KMS-11 (cell line): ENCODE data around the gene NUDT21.

Experiments
- H2AFZ ChIP-seq: fragments of 200-600 bp; sonication (generic); 2 replicates; pipeline ENCODE4 v1.6.1; 2016; ENCODE audit warnings: antibody characterized with exemption, mixed run types, low read depth
- H3K27ac ChIP-seq: fragments of 200-600 bp; sonication (generic); 2 replicates; pipeline ENCODE4 v1.6.1; 2016; ENCODE audit warnings: mild to moderate bottlenecking, mixed run types
- H3K27me3 ChIP-seq: fragments of 200-600 bp; sonication (generic); 2 replicates; pipeline ENCODE4 v1.6.1; 2017; ENCODE audit warnings: mild to moderate bottlenecking, low read depth, mixed run types, moderate library complexity; ENCODE audit not compliant: insufficient read depth
- H3K36me3 ChIP-seq: fragments of 200-600 bp; sonication (generic); 2 replicates; pipeline ENCODE4 v1.6.1; 2017; ENCODE audit warnings: mild to moderate bottlenecking, mixed run types; ENCODE audit not compliant: insufficient read depth
- H3K4me1 ChIP-seq: fragments of 200-600 bp; sonication (generic); 2 replicates; pipeline ENCODE4 v1.6.1; 2016; ENCODE audit warnings: mild to moderate bottlenecking, low read depth, mixed run types; ENCODE audit not compliant: poor library complexity, severe bottlenecking
- H3K4me2 ChIP-seq: fragments of 200-600 bp; sonication (generic); 2 replicates; pipeline ENCODE4 v1.7.0; 2016; ENCODE audit warnings: mild to moderate bottlenecking, mixed run types
- H3K4me3 ChIP-seq: fragments of 200-600 bp; sonication (generic); IDR thresholded peaks from 2 replicates; pipeline ENCODE4 v1.6.1; 2017; ENCODE audit warnings: low read depth, low read length, mixed read lengths; ENCODE audit not compliant: insufficient read depth
- H3K79me2 ChIP-seq: fragments of 200-600 bp; sonication (generic); 2 replicates; pipeline ENCODE4 v1.6.1; 2016; ENCODE audit warnings: low read depth, mixed run types; ENCODE audit not compliant: insufficient read depth
- H3K9ac ChIP-seq: fragments of 200-600 bp; sonication (generic); 2 replicates; pipeline ENCODE4 v1.6.1; 2016; ENCODE audit warnings: mild to moderate bottlenecking, mixed run types
- H4K20me1 ChIP-seq: fragments of 200-600 bp; sonication (generic); 2 replicates; pipeline ENCODE4 v1.6.1; 2016; ENCODE audit warnings: mild to moderate bottlenecking, mixed run types; ENCODE audit not compliant: insufficient read depth
- CTCF ChIP-seq: fragments of 200-600 bp; sonication (generic); conservative IDR thresholded peaks from 2 replicates; pipeline ENCODE4 v1.6.1; 2017; ENCODE audit warnings: low read depth, mild to moderate bottlenecking, antibody characterized with exemption, low read length, moderate library complexity, mixed read lengths

The NUDT21 gene

DNA sequence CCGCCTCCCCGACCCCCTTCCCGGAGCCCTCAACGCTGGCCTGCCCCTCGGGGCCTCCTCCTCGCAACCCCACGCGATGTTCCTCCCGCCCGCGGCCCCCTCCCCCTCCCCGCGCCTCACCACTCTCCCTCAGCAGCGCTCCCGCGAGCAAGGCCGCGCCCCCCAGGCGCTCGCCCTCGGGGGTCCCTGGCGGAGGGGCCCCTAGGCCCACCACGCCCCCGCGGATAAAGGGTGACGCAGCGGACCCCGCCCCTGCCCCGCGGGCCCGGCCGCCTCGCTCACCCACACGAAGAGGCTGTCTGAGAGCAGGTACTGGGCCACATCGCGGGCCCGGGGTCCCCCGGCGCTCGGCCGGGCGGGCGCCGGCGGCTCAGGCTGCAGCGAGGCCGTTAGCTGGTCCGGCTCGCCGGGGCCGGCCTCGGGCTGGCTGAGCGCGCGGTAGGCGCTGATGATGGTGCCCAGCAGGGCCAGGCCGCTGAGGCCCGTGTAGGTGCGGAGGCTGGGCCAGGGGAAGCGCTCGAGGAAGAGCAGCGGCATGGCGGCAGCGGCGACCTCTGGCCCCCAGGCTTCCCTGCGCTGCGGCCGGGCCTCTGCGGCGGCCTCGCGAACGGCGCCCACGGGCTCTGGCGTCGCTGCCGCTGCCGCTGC, 26.2 kb downstream of the NUDT21 start:
- H4K20me1 ChIP-seq: no peaks in the 10 kb centered on the region
- H3K4me1 ChIP-seq: peaks cover 26% of the 10 kb centered on the region
- H3K27ac ChIP-seq: no peak overlapping the region
- H3K4me2 ChIP-seq: peak overlapping the region; percentile 25; the same call in 1 of the 2 replicates
- H3K27me3 ChIP-seq: no peaks in the 10 kb centered on the region
- H3K4me3 ChIP-seq: no peak overlapping the region
- TF ChIP-seq CTCF: no peak
- H2AFZ ChIP-seq: peak overlapping the region; percentile 67
- peak overlapping the region; percentile 61 for H3K9ac ChIP-seq
- peaks cover 22% of the 10 kb centered on the region; the same call in 1 of the 2 replicates for H3K79me2 ChIP-seq
- H3K36me3 ChIP-seq: no peaks in the 10 kb centered on the region

GRCh38 chr16:56424404-56424764, 26.7 kb downstream of the NUDT21 start:
- peaks cover 22% of the 10 kb centered on the region; the same call in 1 of the 2 replicates for H3K79me2 ChIP-seq
- H3K4me2 ChIP-seq: peak overlapping the region; percentile 63
- peak overlapping the region; percentile 61; the same call in 1 of the 2 replicates for H3K9ac ChIP-seq
- H3K27ac ChIP-seq: no peak overlapping the region
- no peak overlapping the region for H2AFZ ChIP-seq
- no peaks in the 10 kb centered on the region for H4K20me1 ChIP-seq
- no peaks in the 10 kb centered on the region for H3K27me3 ChIP-seq
- no peak for TF ChIP-seq CTCF
- H3K4me3 ChIP-seq: no peak overlapping the region
- H3K4me1 ChIP-seq: peaks cover 26% of the 10 kb centered on the region
- no peaks in the 10 kb centered on the region for H3K36me3 ChIP-seq

DNA sequence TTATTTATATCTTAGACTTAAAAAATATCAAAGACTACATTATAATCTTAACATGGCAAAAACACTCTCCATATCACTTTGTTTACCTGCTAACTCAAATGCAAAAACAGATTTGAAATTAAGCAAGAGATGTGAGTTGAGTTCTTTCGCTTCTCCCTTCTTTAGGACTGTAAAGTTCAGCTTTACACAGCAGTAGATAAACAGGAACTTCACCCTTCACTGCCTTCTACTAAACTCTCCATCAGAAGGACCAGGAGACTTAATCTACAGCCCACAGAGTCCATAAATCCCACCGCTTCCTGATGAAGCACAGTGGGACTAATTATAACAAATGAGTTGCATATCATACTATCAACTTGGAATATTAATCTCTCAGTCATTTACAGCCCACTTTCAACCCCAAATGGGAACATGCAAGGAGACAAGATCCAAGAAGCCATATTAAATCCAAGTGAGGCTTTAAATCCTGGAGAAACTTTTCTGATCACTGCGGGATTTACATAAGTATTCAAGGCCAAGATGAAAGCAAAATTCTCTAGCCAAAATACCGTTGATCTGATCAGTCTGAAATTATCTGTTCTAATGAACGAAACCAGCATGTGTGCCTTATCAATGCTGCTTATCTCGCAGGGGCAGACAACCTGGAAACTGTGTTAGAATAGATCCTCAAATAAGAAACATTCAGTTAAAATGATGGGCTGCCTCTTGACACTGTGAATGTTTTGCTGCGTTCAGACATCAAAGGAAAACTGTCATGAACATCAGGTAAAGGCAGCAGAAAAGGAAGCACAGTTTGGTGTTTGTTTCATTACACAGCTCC, 27.3 kb downstream of the NUDT21 start:
- H2AFZ ChIP-seq: no peak overlapping the region
- no peak overlapping the region for H3K27ac ChIP-seq
- H3K27me3 ChIP-seq: no peaks in the 10 kb centered on the region
- no peaks in the 10 kb centered on the region for H3K36me3 ChIP-seq
- no peak overlapping the region; the same call in 1 of the 2 replicates for H3K9ac ChIP-seq
- H3K4me1 ChIP-seq: peaks cover 26% of the 10 kb centered on the region
- no peak overlapping the region for H3K4me3 ChIP-seq
- peaks cover 22% of the 10 kb centered on the region; the same call in 1 of the 2 replicates for H3K79me2 ChIP-seq
- H4K20me1 ChIP-seq: no peaks in the 10 kb centered on the region
- TF ChIP-seq CTCF: no peak
- H3K4me2 ChIP-seq: peak overlapping the region; percentile 63

DNA sequence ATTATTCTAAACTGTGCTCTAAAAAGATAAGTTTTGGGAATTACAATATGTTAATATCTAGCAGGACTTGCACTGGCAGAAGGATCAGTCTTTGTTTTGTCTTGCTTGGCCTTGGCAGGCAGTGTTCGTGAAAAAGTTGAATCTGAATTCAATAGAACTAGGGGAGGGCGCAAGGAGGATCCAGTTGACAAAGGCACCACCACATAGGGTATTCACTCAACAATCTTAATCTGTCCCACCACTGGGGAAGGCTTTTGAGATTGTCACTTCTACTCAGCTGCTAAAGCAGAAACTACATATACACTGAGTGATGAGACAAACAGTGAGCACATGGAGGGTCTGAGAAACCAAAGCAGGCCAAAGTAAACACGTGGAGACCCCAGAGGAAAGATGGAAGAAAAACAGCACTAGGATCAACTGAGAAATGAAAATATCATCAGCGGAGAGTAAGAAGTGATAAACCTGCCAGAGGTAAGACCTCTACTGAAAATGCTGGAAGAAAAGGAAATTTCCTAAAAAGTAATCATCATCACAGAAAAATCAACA, 28.2 kb downstream of the NUDT21 start:
- H3K4me2 ChIP-seq: no peak overlapping the region
- no peak overlapping the region for H3K4me3 ChIP-seq
- H3K4me1 ChIP-seq: peaks cover 26% of the 10 kb centered on the region
- no peaks in the 10 kb centered on the region for H3K27me3 ChIP-seq
- H3K36me3 ChIP-seq: no peaks in the 10 kb centered on the region
- no peak for TF ChIP-seq CTCF
- H3K79me2 ChIP-seq: peaks cover 22% of the 10 kb centered on the region; the same call in 1 of the 2 replicates
- H3K27ac ChIP-seq: no peak overlapping the region
- H4K20me1 ChIP-seq: no peaks in the 10 kb centered on the region
- H3K9ac ChIP-seq: no peak overlapping the region
- H2AFZ ChIP-seq: no peak overlapping the region
